Measurements from ENCODE around the gene DNAJA3.

DNAJA3 gene

GRCh38 chr16:4382795-4383357 lies 42.8 kb upstream of the DNAJA3 start:
- H3K36me3 ChIP-seq (ENCODE audit: control insufficient read depth in 1 of 2, insufficient read depth in 2 of 2, low read length in 2 of 2): peaks cover 4 to 44% of the 10 kb centered on the region in 2 donors
- H3K4me3 ChIP-seq (ENCODE audit: low read depth in 1 of 2, low read length in 2 of 2): no peak overlapping the region
- H3K27ac ChIP-seq (ENCODE audit: low read length): no peak overlapping the region
- H3K4me1 ChIP-seq (ENCODE audit: control insufficient read depth in 1 of 2, insufficient read depth in 2 of 2, low read length in 2 of 2): peaks cover 0 to 7% of the 10 kb centered on the region in 2 donors
- H3K27me3 ChIP-seq (ENCODE audit: low read depth, low read length): no peaks in the 10 kb centered on the region
- no peaks in the 10 kb centered on the region for H3K9me3 ChIP-seq (ENCODE audit: control insufficient read depth in 1 of 2, low read length in 2 of 2)

- Histone ChIP-seq H3K9me3 (ENCODE audit: control insufficient read depth in 1 of 2, low read length in 2 of 2) (no peaks in the 10 kb centered on the region), H3K27ac (ENCODE audit: low read length) (no peak overlapping the region), H3K4me3 (ENCODE audit: low read depth in 1 of 2, low read length in 2 of 2) (no peak overlapping the region), H3K36me3 (ENCODE audit: control insufficient read depth in 1 of 2, insufficient read depth in 2 of 2, low read length in 2 of 2) (peaks cover 4 to 53% of the 10 kb centered on the region in 2 donors), H3K27me3 (ENCODE audit: low read depth, low read length) (no peaks in the 10 kb centered on the region), H3K4me1 (ENCODE audit: control insufficient read depth in 1 of 2, insufficient read depth in 2 of 2, low read length in 2 of 2) (peaks cover 0 to 7% of the 10 kb centered on the region in 2 donors)
Observed at GRCh38 chr16:4383591-4384444, 41.9 kb upstream of the DNAJA3 start.

- Histone ChIP-seq H3K27me3 (ENCODE audit: low read depth, low read length) (no peaks in the 10 kb centered on the region), H3K4me1 (ENCODE audit: control insufficient read depth in 1 of 2, insufficient read depth in 2 of 2, low read length in 2 of 2) (peaks cover 0 to 7% of the 10 kb centered on the region in 2 donors), H3K27ac (ENCODE audit: low read length) (no peak overlapping the region), H3K9me3 (ENCODE audit: control insufficient read depth in 1 of 2, low read length in 2 of 2) (no peaks in the 10 kb centered on the region), H3K4me3 (ENCODE audit: low read depth in 1 of 2, low read length in 2 of 2) (no peak overlapping the region), H3K36me3 (ENCODE audit: control insufficient read depth in 1 of 2, insufficient read depth in 2 of 2, low read length in 2 of 2) (peaks cover 4 to 56% of the 10 kb centered on the region in 2 donors)
Observed at GRCh38 chr16:4384509-4384942, 41.1 kb upstream of the DNAJA3 start.

- Histone ChIP-seq H3K4me1 (ENCODE audit: control insufficient read depth in 1 of 2, insufficient read depth in 2 of 2, low read length in 2 of 2) (peaks cover 0 to 4% of the 10 kb centered on the region in 2 donors), H3K9me3 (ENCODE audit: control insufficient read depth in 1 of 2, low read length in 2 of 2) (no peaks in the 10 kb centered on the region), H3K27ac (ENCODE audit: low read length) (no peak overlapping the region), H3K36me3 (ENCODE audit: control insufficient read depth in 1 of 2, insufficient read depth in 2 of 2, low read length in 2 of 2) (peaks cover 7 to 60% of the 10 kb centered on the region in 2 donors), H3K4me3 (ENCODE audit: low read depth in 1 of 2, low read length in 2 of 2) (no peak overlapping the region), H3K27me3 (ENCODE audit: low read depth, low read length) (no peaks in the 10 kb centered on the region)
Observed at GRCh38 chr16:4385066-4385788, 40.4 kb upstream of the DNAJA3 start.

- no peaks in the 10 kb centered on the region for H3K9me3 ChIP-seq (ENCODE audit: control insufficient read depth in 1 of 2, low read length in 2 of 2)
- H3K4me3 ChIP-seq (ENCODE audit: low read depth in 1 of 2, low read length in 2 of 2): no peak overlapping the region
- H3K4me1 ChIP-seq (ENCODE audit: control insufficient read depth in 1 of 2, insufficient read depth in 2 of 2, low read length in 2 of 2): no peaks in the 10 kb centered on the region
- H3K27me3 ChIP-seq (ENCODE audit: low read depth, low read length): no peaks in the 10 kb centered on the region
- H3K27ac ChIP-seq (ENCODE audit: low read length): no peak overlapping the region
- peaks cover 7 to 54% of the 10 kb centered on the region in 2 donors for H3K36me3 ChIP-seq (ENCODE audit: control insufficient read depth in 1 of 2, insufficient read depth in 2 of 2, low read length in 2 of 2)
Observed at GRCh38 chr16:4385789-4386450, 39.7 kb upstream of the DNAJA3 start.

GRCh38 chr16:4386451-4386805 lies 39.2 kb upstream of the DNAJA3 start:
- H3K4me3 ChIP-seq (ENCODE audit: low read depth in 1 of 2, low read length in 2 of 2): no peak overlapping the region
- peak overlapping the region; percentile 16 for H3K27ac ChIP-seq (ENCODE audit: low read length)
- no peaks in the 10 kb centered on the region for H3K4me1 ChIP-seq (ENCODE audit: control insufficient read depth in 1 of 2, insufficient read depth in 2 of 2, low read length in 2 of 2)
- H3K9me3 ChIP-seq (ENCODE audit: control insufficient read depth in 1 of 2, low read length in 2 of 2): no peaks in the 10 kb centered on the region
- H3K27me3 ChIP-seq (ENCODE audit: low read depth, low read length): no peaks in the 10 kb centered on the region
- H3K36me3 ChIP-seq (ENCODE audit: control insufficient read depth in 1 of 2, insufficient read depth in 2 of 2, low read length in 2 of 2): peaks cover 7 to 49% of the 10 kb centered on the region in 2 donors

- Histone ChIP-seq H3K27me3 (ENCODE audit: low read depth, low read length) (no peaks in the 10 kb centered on the region), H3K4me3 (ENCODE audit: low read depth in 1 of 2, low read length in 2 of 2) (no peak overlapping the region), H3K4me1 (ENCODE audit: control insufficient read depth in 1 of 2, insufficient read depth in 2 of 2, low read length in 2 of 2) (peaks cover 0 to 4% of the 10 kb centered on the region in 2 donors), H3K9me3 (ENCODE audit: control insufficient read depth in 1 of 2, low read length in 2 of 2) (no peaks in the 10 kb centered on the region), H3K27ac (ENCODE audit: low read length) (peak overlapping the region; percentile 16), H3K36me3 (ENCODE audit: control insufficient read depth in 1 of 2, insufficient read depth in 2 of 2, low read length in 2 of 2) (peaks cover 7 to 48% of the 10 kb centered on the region in 2 donors)
Observed at GRCh38 chr16:4386951-4387565, 38.6 kb upstream of the DNAJA3 start.

GRCh38 chr16:4387781-4388180 lies 37.9 kb upstream of the DNAJA3 start:
- H3K4me1 ChIP-seq (ENCODE audit: control insufficient read depth in 1 of 2, insufficient read depth in 2 of 2, low read length in 2 of 2): peaks cover 0 to 12% of the 10 kb centered on the region in 2 donors
- no peak overlapping the region for H3K4me3 ChIP-seq (ENCODE audit: low read depth in 1 of 2, low read length in 2 of 2)
- H3K36me3 ChIP-seq (ENCODE audit: control insufficient read depth in 1 of 2, insufficient read depth in 2 of 2, low read length in 2 of 2): peaks cover 7 to 44% of the 10 kb centered on the region in 2 donors
- no peaks in the 10 kb centered on the region for H3K27me3 ChIP-seq (ENCODE audit: low read depth, low read length)
- H3K9me3 ChIP-seq (ENCODE audit: control insufficient read depth in 1 of 2, low read length in 2 of 2): no peaks in the 10 kb centered on the region
- H3K27ac ChIP-seq (ENCODE audit: low read length): no peak overlapping the region

GRCh38 chr16:4388271-4389021 lies 37.2 kb upstream of the DNAJA3 start:
- H3K36me3 ChIP-seq (ENCODE audit: control insufficient read depth in 1 of 2, insufficient read depth in 2 of 2, low read length in 2 of 2): peaks cover 7 to 44% of the 10 kb centered on the region in 2 donors
- peaks cover 0 to 18% of the 10 kb centered on the region in 2 donors for H3K4me1 ChIP-seq (ENCODE audit: control insufficient read depth in 1 of 2, insufficient read depth in 2 of 2, low read length in 2 of 2)
- no peaks in the 10 kb centered on the region for H3K9me3 ChIP-seq (ENCODE audit: control insufficient read depth in 1 of 2, low read length in 2 of 2)
- no peaks in the 10 kb centered on the region for H3K27me3 ChIP-seq (ENCODE audit: low read depth, low read length)
- H3K4me3 ChIP-seq (ENCODE audit: low read depth in 1 of 2, low read length in 2 of 2): no peak overlapping the region
- H3K27ac ChIP-seq (ENCODE audit: low read length): no peak overlapping the region
